Psoas muscle (tissue), 8 donors: Measurements from ENCODE around the gene CSDE1. TPM values are rescaled to one million over a fixed set of nuclear protein-coding genes. Genes with fewer than 3 reads are reported as not detected.

Source experiments
- ATAC-seq, 4 donors: fragments of 200-7000 bp; cut with Tn5 transposase; one replicate each; pipeline ENCODE4 v1.9.1; 2020; ENCODE audit warnings: moderate library complexity in 3 of 4, mild to moderate bottlenecking in 2 of 4
- DNase-seq, 2 donors: peaks; one replicate each; pipeline ENCODE4 v3.0.0-alpha.2; 2020
- H3K27ac ChIP-seq: fragments of 200-600 bp; one replicate; pipeline ENCODE4 v1.8.0; 2022
- H3K27me3 ChIP-seq, 3 donors: fragments of 200-600 bp in 1 of 3; one replicate each; pipeline versions ENCODE4 v1.6.1 to v1.8.0; 2013 to 2022; ENCODE audit warnings: low read length in 2 of 3, mild to moderate bottlenecking in 2 of 3, moderate library complexity in 1 of 3; ENCODE audit not compliant: insufficient read depth in 3 of 3
- H3K36me3 ChIP-seq, 2 donors: fragments of 200-600 bp in 1 of 2; one replicate each; pipeline versions ENCODE4 v1.6.1 to v1.8.0; 2013 to 2022; ENCODE audit warnings: low read depth in 1 of 2, mild to moderate bottlenecking in 1 of 2, moderate library complexity in 1 of 2; ENCODE audit not compliant: insufficient read depth in 1 of 2
- H3K4me1 ChIP-seq: fragments of 200-600 bp; one replicate; pipeline ENCODE4 v1.8.0; 2022
- H3K4me3 ChIP-seq: fragments of 200-600 bp; one replicate; pipeline ENCODE4 v1.8.0; 2022; ENCODE audit warnings: mild to moderate bottlenecking
- H3K9me3 ChIP-seq: fragments of 200-600 bp; one replicate; pipeline ENCODE4 v1.8.0; 2022
- WGBS, 3 donors: extraction: QIAGEN DNeasy Blood & Tissue Kit; methylation state at CpG; one replicate each; pipeline versions ENCODE4 v1.1.6 to v1.1.7; 2013; 5-methylcytosine and 5-hydroxymethylcytosine counted together
- intact Hi-C, 2 donors: fragments of 100-400 bp; cut with DNase I; formaldehyde crosslinking; loops; one replicate each; pipeline versions ENCODE4 v1.11.0 to v1.14.2; 2022
- polyA plus RNA-seq, 3 donors: library from polyadenylated mRNA; stranded (reverse); fragments of 200-250 nt; gene quantifications; one replicate each; pipeline ENCODE4 v1.2.3, GENCODE V29; 2013
- total RNA-seq, 4 donors: library from RNA; stranded (reverse); fragmentation: NEBNext Ultra II Directional in 2 of 4; extraction: Animal tissue kit (Norgen Biotek cat#: 25700) in 2 of 4; gene quantifications; one replicate each; pipeline versions ENCODE4 v1.2.1 to v1.2.4, GENCODE V29; 2021 to 2023
- TF ChIP-seq, protein P1 (sequence below): fragments of 200-600 bp; IDR thresholded peaks from one replicate; pipeline ENCODE4 v1.8.0; 2022; ENCODE audit warnings: antibody characterized with exemption
- donor health status: healthy with polysubstance abuse.
- donor health status: DM: no; HTN: no; CAD: no; lungs with moderate emphysema.
- donor health status: Bipolar disorder and iron deficiency.
- donor health status: healthy.
- donor health status: DM: yes; HTN: yes; CAD: no.
- donor health status: DM: no; HTN: no; CAD: no.
- donor health status: DM: no; HTN: no; CAD: no.
- donor health status: DM: yes; HTN: yes; CAD: no.

CSDE1 gene
- total and polyA plus RNA-seq, 7 donors, result 305 to 1,888 (median 1,387) TPM

DNA sequence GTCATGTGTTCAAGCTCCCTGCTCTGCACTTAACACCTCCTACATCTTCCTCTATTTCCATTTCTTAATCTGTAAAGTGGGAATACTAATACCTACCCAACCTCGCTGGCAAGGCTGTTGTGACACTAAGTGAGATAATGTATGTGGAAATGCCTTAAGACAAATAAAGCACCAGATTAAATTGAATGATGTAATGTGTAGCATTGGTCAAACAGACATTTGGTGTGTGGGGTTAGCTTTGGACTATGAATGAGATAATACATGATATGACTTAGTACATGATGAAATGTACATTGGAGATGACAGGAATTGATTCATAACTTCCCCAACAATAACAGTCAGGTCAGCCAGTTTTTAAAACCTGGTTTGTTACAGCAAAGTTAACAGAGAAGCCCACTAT, 67.6 kb downstream of the CSDE1 start:
- peaks cover 59% of the 10 kb centered on the region for H3K4me1 ChIP-seq

DNA sequence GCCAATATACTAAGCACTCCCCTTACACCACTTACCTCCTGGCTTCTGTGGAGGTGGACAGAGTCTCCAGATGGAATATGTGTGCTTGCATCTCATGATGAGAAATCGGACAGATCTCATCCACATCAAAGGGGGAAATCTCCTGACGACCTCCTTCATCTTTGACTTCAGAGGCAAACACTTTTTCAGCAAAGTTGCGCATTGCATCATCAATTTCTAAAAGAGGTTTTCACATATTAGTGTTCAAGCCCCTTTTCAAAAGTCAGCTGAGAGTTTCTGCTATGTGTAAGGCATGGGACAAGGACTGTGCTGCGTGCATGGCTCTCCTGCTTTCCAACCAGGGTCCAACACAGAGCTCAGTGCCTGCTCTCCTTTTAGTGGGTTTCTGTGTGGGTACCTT, 69.3 kb downstream of the CSDE1 start:
- intact Hi-C loops, result loop anchor here in 1 of 2 donors (5.0 kb wide), 1 partner anchor 64 kb away; no protein-coding TSS in a partner anchor
- Histone ChIP-seq H3K4me3 (peak overlapping the region; percentile 75), H3K27ac (peak overlapping the region; percentile 94), H3K4me1 (peaks cover 73% of the 10 kb centered on the region), H3K27me3 (no peaks in the 10 kb centered on the region), H3K36me3 (peaks cover 0 to 78% of the 10 kb centered on the region in 2 donors), H3K9me3 (no peaks in the 10 kb centered on the region)
- 72 to 86% (median 75%) methylated on average over 4 of the region's 4 CpGs for WGBS, 3 donors
- ATAC-seq (no peak), DNase-seq (no peak)
- TF ChIP-seq, protein P1, sequence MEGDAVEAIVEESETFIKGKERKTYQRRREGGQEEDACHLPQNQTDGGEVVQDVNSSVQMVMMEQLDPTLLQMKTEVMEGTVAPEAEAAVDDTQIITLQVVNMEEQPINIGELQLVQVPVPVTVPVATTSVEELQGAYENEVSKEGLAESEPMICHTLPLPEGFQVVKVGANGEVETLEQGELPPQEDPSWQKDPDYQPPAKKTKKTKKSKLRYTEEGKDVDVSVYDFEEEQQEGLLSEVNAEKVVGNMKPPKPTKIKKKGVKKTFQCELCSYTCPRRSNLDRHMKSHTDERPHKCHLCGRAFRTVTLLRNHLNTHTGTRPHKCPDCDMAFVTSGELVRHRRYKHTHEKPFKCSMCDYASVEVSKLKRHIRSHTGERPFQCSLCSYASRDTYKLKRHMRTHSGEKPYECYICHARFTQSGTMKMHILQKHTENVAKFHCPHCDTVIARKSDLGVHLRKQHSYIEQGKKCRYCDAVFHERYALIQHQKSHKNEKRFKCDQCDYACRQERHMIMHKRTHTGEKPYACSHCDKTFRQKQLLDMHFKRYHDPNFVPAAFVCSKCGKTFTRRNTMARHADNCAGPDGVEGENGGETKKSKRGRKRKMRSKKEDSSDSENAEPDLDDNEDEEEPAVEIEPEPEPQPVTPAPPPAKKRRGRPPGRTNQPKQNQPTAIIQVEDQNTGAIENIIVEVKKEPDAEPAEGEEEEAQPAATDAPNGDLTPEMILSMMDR, result no peak

More for the DNA sequence above, 67.6 kb downstream of the CSDE1 start:
- 58 to 79% (median 69%) methylated on average over 1 of the region's 1 CpG for WGBS, 3 donors
- Histone ChIP-seq H3K4me3 (peak overlapping the region; percentile 75), H3K27me3 (no peaks in the 10 kb centered on the region), H3K36me3 (peaks cover 0 to 61% of the 10 kb centered on the region in 2 donors), H3K27ac (peak overlapping the region; percentile 94), H3K9me3 (no peaks in the 10 kb centered on the region)
- TF ChIP-seq, protein P1, result no peak
- ATAC-seq (no peak), DNase-seq (no peak)
- intact Hi-C loops, result no loop called here

DNA sequence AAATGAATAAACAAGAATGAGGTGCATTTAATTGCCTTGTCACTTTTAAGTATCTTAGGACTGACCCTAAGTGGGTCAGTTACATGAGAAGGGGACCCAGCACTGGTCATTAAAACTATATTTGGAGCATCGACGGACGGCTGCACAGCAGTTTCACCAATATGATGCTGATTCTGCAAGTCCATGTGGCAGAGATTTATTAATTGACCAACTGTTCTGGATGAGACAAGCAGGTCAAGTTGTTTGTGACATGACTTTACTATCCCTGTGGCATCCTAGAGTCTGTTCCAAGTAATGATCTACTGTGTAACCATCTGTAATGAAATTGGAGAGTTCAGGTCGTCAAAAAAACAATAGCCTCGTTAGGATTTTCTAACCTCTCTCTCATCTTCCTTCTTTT, 71.9 kb downstream of the CSDE1 start:
- Histone ChIP-seq H3K9me3 (no peaks in the 10 kb centered on the region), H3K4me3 (peak overlapping the region; percentile 31), H3K4me1 (peaks cover 75% of the 10 kb centered on the region), H3K27me3 (no peaks in the 10 kb centered on the region), H3K36me3 (peaks cover 0 to 91% of the 10 kb centered on the region in 2 donors), H3K27ac (peak overlapping the region; percentile 94)
- TF ChIP-seq, protein P1, result no peak
- 26 to 42% (median 27%) methylated on average over 5 of the region's 5 CpGs for WGBS, 3 donors
- intact Hi-C loops, result loop anchor here in 1 of 2 donors (5.0 kb wide), 1 partner anchor 66 kb away; no protein-coding TSS in a partner anchor
- DNase-seq, result no peak
- ATAC-seq, result peak; percentile 83 to 92 (median 87)

DNA sequence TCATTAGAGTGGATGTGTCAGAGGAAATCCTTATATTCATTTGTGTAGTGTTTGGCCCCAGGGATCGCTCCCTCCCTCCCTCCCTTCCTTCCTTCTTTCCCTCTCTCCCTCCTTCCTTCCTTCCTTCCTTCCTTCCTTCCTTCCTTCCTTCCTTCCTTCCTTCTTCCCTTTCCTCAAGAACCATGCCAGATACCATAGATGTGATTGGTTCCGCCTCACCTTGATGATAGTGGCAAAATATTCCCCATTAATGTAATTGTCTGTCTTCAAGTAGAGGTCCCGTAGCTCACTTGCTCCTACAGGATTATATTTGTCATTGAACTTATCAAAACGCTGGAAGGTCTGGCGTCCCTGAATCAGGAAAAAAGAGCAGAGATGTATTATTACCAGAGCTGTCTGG, 80.1 kb downstream of the CSDE1 start:
- ATAC-seq, result no peak
- intact Hi-C loops, result no loop called here
- 76 to 86% (median 85%) methylated on average over 5 of the region's 5 CpGs for WGBS, 3 donors
- Histone ChIP-seq H3K36me3 (peaks cover 6 to 98% of the 10 kb centered on the region in 2 donors), H3K4me3 (no peak overlapping the region), H3K27ac (peak overlapping the region; percentile 91), H3K27me3 (no peaks in the 10 kb centered on the region), H3K9me3 (no peaks in the 10 kb centered on the region), H3K4me1 (peaks cover 18% of the 10 kb centered on the region)
- DNase-seq, result no peak
- TF ChIP-seq, protein P1, result no peak

GRCh38 chr1:114676115-114676514, 81.7 kb downstream of the CSDE1 start:
- 81 to 85% (median 81%) methylated on average over 1 of the region's 1 CpG for WGBS, 3 donors
- H3K27me3 ChIP-seq, result no peaks in the 10 kb centered on the region
- no peak overlapping the region for H3K4me3 ChIP-seq
- ATAC-seq (no peak), DNase-seq (no peak)
- TF ChIP-seq, protein P1, result no peak
- peaks cover 18% of the 10 kb centered on the region for H3K4me1 ChIP-seq
- no peaks in the 10 kb centered on the region for H3K9me3 ChIP-seq
- peak overlapping the region; percentile 91 for H3K27ac ChIP-seq
- peaks cover 6 to 96% of the 10 kb centered on the region in 2 donors for H3K36me3 ChIP-seq
- intact Hi-C loops, result no loop called here
